ENCODE results near the gene GABPB1. TPM values are rescaled to one million over a fixed set of nuclear protein-coding genes. Genes with fewer than 3 reads are reported as not detected.

GABPB1 gene
- total and polyA plus RNA-seq, 8 donors: 4.1 to 94.6 (median 9.5) TPM

- WGBS, 5 donors: 66 to 83% (median 76%) methylated on average over 4 of the region's 4 CpGs
- no peak for TF ChIP-seq EP300 (IDR thresholded peaks at IDR 0.05)
- no peak for TF ChIP-seq POLR2AphosphoS5 (IDR thresholded peaks at IDR 0.05)
- no peak for TF ChIP-seq CTCF (IDR thresholded peaks at IDR 0.05)
- TF ChIP-seq POLR2A (IDR thresholded peaks at IDR 0.05): no peak
- intact Hi-C loops (cut with DNase I; ENCODE audit: low total_unique reads): no loop called here
- H3K36me3 ChIP-seq: no peaks in the 10 kb centered on the region
- H3K27me3 ChIP-seq: no peaks in the 10 kb centered on the region
- H3K9me3 ChIP-seq: no peaks in the 10 kb centered on the region
- H3K27ac ChIP-seq: no peak overlapping the region
- DNase-seq: no peak
- H3K4me3 ChIP-seq: no peak overlapping the region
- peaks cover 0 to 16% (median 5%) of the 10 kb centered on the region in 4 donors for H3K4me1 ChIP-seq
Observed at GRCh38 chr15:50318697-50319096, 36.3 kb downstream of the GABPB1 start.

GRCh38 chr15:50315814-50316630, 39.0 kb downstream of the GABPB1 start:
- Histone ChIP-seq H3K36me3 (no peaks in the 10 kb centered on the region), H3K4me1 (peaks cover 0 to 10% (median 4%) of the 10 kb centered on the region in 4 donors), H3K9me3 (no peaks in the 10 kb centered on the region), H3K27ac (no peak overlapping the region), H3K4me3 (no peak overlapping the region), H3K27me3 (no peaks in the 10 kb centered on the region)
- intact Hi-C loops (cut with DNase I; ENCODE audit: low total_unique reads): no loop called here
- peak in 1 of 2 donors; percentile 73 for DNase-seq
- WGBS, 5 donors: 50 to 61% (median 51%) methylated on average over 4 of the region's 4 CpGs
- no peak for TF ChIP-seq POLR2A (IDR thresholded peaks at IDR 0.05)
- TF ChIP-seq CTCF (IDR thresholded peaks at IDR 0.05): peak in 3 of 7 experiments; percentile 47 to 69 (median 57)

GRCh38 chr15:50312636-50313035, 42.4 kb downstream of the GABPB1 start:
- Histone ChIP-seq H3K9me3 (peaks cover 0 to 6% (median 2%) of the 10 kb centered on the region in 4 donors), H3K4me3 (no peak overlapping the region), H3K36me3 (peaks cover 0 to 9% (median 9%) of the 10 kb centered on the region in 4 donors), H3K4me1 (peaks cover 0 to 10% (median 4%) of the 10 kb centered on the region in 4 donors), H3K27me3 (no peaks in the 10 kb centered on the region), H3K27ac (no peak overlapping the region)
- 87 to 89% (median 88%) methylated on average over 2 of the region's 2 CpGs for WGBS, 5 donors
- no peak for TF ChIP-seq POLR2A (IDR thresholded peaks at IDR 0.05)
- no peak for TF ChIP-seq POLR2AphosphoS5 (IDR thresholded peaks at IDR 0.05)
- no peak for TF ChIP-seq CTCF (IDR thresholded peaks at IDR 0.05)
- TF ChIP-seq EP300 (IDR thresholded peaks at IDR 0.05): no peak
- no peak for DNase-seq
- intact Hi-C loops (cut with DNase I; ENCODE audit: low total_unique reads): no loop called here

GRCh38 chr15:50307799-50308198, 47.2 kb downstream of the GABPB1 start:
- no peak for DNase-seq
- Histone ChIP-seq H3K36me3 (peaks cover 0 to 35% (median 29%) of the 10 kb centered on the region in 4 donors), H3K27ac (no peak overlapping the region), H3K27me3 (no peaks in the 10 kb centered on the region), H3K4me1 (no peaks in the 10 kb centered on the region), H3K9me3 (peaks cover 0 to 6% (median 2%) of the 10 kb centered on the region in 4 donors), H3K4me3 (no peak overlapping the region)
- intact Hi-C loops (cut with DNase I; ENCODE audit: low total_unique reads): no loop called here
- TF ChIP-seq CTCF (IDR thresholded peaks at IDR 0.05): no peak
- TF ChIP-seq EP300 (IDR thresholded peaks at IDR 0.05): no peak
- TF ChIP-seq POLR2A (IDR thresholded peaks at IDR 0.05): no peak
- TF ChIP-seq POLR2AphosphoS5 (IDR thresholded peaks at IDR 0.05): no peak

All from stomach (tissue), 9 donors.